Activated CD4-positive, CD25-positive, alpha-beta regulatory T cell treated with anti-CD3 and anti-CD28 coated beads, Interleukin-2, amount 50 U/mL, for 16 hours (primary cell): ENCODE measurements around the gene NHP2.
"Not testable (repeated sequence)": the region's sequence is repeated elsewhere in the genome, so short reads cannot be mapped to it uniquely, and the experiment has no call there.

Experiments used
- DNase-seq: peaks from one replicate; pipeline ENCODE4 v3.0.0-alpha.2; 2020; ENCODE audit warnings: low read depth, low spot score

The NHP2 gene

DNA sequence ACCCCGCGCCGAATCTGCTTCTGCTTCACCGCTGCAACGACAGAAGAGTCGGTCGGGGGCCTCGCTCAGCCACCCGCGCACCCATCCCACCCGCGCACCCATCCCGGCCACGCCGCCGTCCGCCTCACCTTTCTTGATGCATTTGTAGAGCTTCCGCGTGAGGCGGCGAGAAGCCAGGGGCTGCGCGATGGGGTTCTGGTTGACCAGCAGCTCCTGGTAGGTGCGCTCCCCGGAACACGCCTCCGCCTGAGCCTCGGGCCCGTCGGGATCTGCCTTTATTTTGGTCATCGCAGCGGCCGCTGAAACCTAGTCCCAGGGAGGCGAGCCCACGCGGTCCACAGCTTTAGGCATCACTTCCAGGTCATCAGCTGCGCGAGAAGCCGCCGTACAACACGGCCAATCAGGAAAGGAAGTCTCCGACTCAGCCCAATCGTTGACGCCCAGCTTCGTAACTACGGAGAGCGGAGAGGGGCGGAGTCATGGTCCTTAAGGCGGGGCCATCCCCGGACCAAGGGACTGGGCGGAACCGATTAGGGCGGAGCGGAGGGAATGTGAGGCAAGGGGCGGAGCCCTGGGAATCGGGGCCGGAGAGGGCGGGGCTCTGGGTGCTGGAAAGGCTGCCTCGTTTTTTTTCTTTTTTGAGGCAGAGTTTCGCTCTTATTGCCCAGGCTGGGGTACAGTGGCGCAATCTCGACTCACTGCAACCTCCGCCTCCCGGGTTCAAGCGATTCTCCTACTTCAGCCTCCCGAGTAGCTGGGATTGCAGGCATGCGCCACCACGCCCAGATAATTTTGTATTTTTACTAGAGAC is at the start of gene NHP2:
NHP2 (minus strand) TSS at position 356 of the 811 bp plus-strand sequence; CDS start at position 288, 68 bp downstream.
- DNase-seq: peak; percentile 95

- no peak for DNase-seq
These were observed 48.9 kb upstream of the NHP2 start for GRCh38 chr5:178202541-178202940.

GRCh38 chr5:178201927-178202235 is 48.2 kb upstream of the NHP2 start:
- DNase-seq: no peak

DNA sequence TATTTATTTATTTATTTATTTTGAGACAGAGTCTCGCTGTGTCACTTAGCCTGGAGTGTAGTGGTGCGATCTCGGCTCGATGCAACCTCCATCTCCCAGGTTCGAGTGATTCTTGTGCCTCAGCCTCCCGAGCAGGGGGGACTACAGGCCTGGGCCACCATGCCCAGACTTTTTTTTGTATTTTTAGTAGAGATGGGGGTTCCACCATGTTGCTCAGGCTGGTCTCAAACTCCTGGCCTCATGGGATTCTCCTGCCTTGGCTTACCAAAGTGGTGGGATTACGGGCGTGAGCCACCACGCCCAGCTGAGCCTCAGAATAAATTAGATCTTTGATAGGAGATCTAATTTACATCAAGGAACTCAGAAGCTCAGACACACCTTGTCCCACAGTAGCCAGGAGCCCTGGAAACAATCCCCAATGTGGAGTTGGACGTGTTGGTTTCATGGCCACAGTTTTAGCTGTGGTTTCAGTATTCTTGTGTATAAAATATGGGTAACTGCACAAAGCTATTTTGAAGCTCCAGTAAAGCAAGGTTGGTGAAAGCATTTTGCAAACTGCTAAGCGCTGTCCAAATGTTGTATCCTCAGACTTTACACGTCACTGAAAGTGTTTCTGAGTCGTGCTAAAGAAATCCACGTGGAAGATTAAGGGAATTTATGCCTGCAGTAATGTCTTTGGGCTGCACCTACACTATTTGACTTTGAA is 47.7 kb upstream of the NHP2 start:
- no peak for DNase-seq

- no peak for DNase-seq
These were observed 46.1 kb upstream of the NHP2 start for GRCh38 chr5:178199581-178200434.

DNA sequence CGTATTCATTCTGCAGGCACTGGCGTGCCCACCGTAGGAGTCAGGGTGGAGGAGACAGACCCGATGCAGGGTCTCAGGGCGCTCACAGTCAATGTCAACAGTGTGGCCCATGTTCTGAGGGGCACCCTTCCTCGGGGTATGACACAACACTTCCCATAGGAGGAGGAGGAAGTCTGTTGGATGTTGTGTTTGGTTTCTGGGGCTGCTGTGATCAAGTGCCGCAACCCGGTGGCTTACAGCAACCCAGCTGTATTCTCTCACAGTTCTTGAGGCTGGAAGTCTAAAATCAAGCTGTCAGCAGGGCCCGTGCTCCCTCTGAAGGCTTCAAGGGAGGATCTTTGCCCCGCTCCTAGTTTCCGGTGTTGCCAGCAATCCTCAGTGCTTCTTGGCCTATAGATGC is 45.0 kb upstream of the NHP2 start:
- DNase-seq: no peak

GRCh38 chr5:178198151-178198550 is 44.5 kb upstream of the NHP2 start:
- DNase-seq: not testable (repeated sequence)

- no peak for DNase-seq
These were observed 43.3 kb upstream of the NHP2 start for GRCh38 chr5:178196986-178197385.

DNA sequence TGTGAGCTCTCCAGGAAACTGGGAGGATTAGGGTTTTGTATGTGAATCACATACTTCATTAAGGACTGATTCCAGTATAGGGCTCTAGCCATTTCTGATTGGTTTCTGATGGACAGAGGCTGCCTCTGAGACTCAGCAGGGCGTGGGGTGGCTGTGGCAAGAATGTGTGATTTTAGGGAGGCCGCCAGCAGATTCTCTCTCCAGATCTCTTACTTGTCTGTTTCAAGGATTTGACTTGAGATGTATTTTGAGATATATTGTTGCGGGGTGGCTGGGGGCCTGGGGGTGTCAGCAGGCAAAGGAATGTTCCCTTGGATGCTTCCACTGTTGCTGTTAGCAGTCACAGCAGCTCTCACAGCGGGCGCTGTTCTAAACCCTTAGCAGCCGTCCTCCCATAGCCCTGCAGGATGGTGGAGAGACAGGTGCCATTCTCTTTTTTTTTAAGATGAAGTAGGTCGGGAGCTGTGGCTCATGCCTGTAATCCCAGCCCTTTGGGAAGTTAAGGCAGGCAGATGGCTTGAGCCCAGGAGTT is 42.7 kb upstream of the NHP2 start:
- DNase-seq: no peak

DNA sequence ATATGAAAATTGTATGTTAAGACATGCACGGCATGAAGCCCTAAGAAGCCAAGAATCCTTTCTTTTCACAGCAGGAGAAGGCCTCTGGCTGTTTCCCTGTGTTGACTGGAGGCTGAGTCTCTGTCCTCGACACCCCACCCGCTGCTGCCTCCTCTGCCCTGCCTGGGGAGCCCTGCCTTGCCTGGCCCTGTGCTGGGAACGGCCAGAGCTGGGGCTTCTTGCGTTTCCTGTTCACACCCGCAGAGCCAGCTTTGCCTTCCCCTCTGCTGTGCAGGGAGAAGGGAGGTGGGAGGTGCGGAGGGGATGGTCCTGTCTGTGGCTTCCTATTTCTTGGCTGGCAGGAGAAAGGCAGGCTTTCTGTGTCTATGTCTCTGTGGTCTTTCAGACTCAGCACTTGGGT is 40.3 kb upstream of the NHP2 start:
- DNase-seq: no peak

DNA sequence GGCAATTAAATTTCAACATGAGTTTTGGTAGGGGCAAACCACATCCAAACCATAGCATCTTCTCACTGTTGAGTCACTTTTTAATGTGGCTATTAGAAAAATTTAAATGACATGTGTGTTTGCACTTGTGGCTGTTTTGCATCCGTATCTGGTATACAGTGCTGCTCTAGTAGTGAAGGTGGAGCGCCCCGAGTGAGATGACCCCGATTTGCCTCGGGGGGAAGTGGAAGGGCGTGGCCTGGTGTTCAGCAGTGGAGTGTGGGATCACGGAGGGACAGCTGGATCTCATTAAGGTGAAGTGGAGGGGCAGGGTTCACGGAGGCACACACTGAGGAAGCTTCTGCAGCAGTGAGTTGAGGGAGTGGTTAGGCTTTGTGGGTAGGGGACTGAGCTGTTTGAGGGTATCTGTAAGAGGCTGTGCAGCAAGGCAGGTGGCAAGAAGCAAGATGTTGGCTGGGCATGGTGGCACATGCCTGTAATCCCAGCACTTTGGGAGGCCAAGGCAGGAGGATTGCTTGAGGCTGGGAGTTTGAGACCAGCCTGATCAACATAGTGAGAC is 39.6 kb upstream of the NHP2 start:
- DNase-seq: no peak

GRCh38 chr5:178192787-178193186 is 39.1 kb upstream of the NHP2 start:
- no peak for DNase-seq

GRCh38 chr5:178192244-178192643 is 38.6 kb upstream of the NHP2 start:
- no peak for DNase-seq

DNA sequence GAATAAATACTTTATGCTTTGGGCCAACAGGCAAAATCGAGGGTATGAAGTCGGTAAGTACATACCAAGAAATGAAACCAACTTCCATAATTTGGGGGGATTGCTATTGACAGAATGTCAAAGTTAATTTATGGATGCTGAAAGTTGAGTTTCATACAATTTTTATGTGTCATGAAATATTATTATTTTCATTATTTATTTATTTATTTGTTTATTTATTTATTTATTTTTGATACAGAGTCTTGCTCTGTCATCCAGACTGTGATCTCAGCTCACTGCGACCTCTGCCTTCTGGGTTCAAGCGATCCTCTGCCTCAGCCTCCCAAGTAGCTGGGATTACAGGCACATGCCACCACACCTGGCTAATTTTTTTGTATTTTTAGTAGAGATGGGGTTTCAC is 38.0 kb upstream of the NHP2 start:
- no peak for DNase-seq

DNA sequence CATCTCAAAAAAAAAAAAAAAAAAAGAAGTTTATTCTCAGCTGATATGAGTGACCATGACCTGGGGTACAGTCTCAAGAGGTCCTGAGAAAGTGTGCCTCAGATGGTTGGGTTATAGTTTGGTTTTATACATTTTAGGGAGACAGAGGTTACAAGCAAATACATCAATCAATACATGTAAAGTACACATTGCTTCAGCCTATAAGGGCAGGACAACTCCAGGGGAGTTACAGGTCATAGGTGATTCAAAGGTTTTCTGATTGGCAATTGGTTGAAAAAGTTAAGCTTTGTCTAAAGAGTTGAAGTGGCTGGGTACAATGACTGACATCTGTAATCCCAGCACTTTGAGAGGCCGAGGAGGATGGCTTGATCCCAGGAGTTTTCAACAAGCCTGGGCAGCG is 35.7 kb upstream of the NHP2 start:
- no peak for DNase-seq

- no peak for DNase-seq
These were observed 33.3 kb upstream of the NHP2 start, which contains the start of gene GMCL2 for GRCh38 chr5:178187014-178187413. GMCL2 (minus strand) TSS chr5:178187371; CDS start chr5:178187299, 72 bp downstream.

- no peak for DNase-seq
These were observed 32.7 kb upstream of the NHP2 start for GRCh38 chr5:178186427-178186826.

GRCh38 chr5:178182158-178182876 is 28.6 kb upstream of the NHP2 start:
- DNase-seq: no peak

DNA sequence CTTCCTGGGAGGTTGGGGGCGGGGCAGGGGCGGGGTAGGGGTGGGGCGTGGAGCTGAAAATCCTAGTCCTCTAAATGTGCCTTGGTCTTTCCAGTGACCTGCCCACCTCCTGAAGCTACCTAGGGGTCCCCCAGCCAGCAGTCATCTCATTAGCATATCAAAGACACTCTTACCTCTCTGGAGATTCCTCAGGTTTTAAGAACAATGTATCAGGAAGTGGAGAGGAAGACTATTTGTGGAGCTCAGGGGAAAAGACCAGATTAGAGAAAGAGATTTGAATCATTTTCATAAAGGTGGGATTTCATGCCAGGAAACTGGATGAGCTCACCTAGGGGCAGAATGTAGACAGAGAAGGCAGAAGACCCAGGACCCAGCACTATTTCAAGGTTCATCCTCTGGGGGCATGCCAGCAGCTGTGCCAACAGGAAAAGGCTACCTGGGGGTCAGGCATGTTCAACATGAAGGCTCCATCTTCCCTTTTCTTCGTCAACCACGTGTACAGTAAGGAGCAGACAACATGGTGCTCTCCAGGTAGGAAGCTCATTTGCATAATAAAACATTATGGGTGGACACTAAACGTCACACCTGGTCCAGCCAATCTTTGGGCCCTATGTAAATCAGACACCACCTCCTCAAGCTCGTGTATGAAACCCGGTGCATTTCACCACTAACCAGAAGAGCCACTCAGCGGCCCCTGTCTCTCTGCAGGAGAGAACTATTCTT is 26.6 kb upstream of the NHP2 start:
- no peak for DNase-seq

DNA sequence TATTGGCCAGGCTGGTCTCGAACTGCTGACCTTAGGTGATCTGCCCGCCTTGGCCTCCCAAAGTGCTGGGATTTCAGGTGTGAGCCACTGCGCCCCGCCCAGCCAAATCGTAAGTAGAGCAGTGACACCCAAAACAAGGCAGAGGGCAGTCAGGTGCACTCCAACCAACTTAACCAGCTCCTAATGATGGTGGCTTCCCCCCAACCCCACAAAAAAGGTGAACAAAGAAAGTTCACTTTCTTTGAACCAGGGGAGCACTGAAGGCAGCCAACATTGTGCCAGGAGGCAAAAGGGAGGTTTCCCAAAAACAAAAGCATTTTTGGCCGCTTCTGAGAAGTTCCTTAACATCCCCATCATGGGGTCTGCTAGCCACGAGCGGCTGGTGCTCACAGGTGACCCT is 23.9 kb upstream of the NHP2 start:
- DNase-seq: no peak
